ENCODE data around the gene CRISPLD2. TPM values are rescaled to one million over a fixed set of nuclear protein-coding genes. Genes with fewer than 3 reads are reported as not detected.
A peak's percentile ranks its signal among the peaks of the same experiment; 100 is the strongest.

Gene CRISPLD2
- total and polyA plus RNA-seq, 2 donors (not counting 1 experiment from before 2014, with no cell fraction given), result 37.0 to 96.2 TPM

- Histone ChIP-seq H3K9ac (ENCODE audit: insufficient read depth, low read length) (no peak overlapping the region), H3K4me2 (ENCODE audit: extremely low read depth, insufficient read depth, low read length) (peak overlapping the region; percentile 33), H2AFZ (ENCODE audit: low read length) (no peak overlapping the region), H4K20me1 (ENCODE audit: control insufficient read depth, extremely low read depth, insufficient read depth, low read length) (no peaks in the 10 kb centered on the region), H3K4me1 (ENCODE audit: control insufficient read depth, extremely low read depth, insufficient read depth, low read length) (peaks cover 10% of the 10 kb centered on the region), H3K36me3 (ENCODE audit: control insufficient read depth, insufficient read depth, low read length) (no peaks in the 10 kb centered on the region), H3K27ac (ENCODE audit: insufficient read depth, low read length) (no peak overlapping the region), H3K79me2 (ENCODE audit: control insufficient read depth, insufficient read depth, low read length) (peaks cover 13% of the 10 kb centered on the region), H3K9me3 (ENCODE audit: control insufficient read depth, insufficient read depth, low read depth, low read length) (no peaks in the 10 kb centered on the region), H3K27me3 (ENCODE audit: control insufficient read depth, insufficient read depth, low read length) (no peaks in the 10 kb centered on the region), H3K4me3 (replicated peaks in 1 of 4; ENCODE audit: control extremely low read depth in 1 of 4, insufficient read depth in 1 of 4, low read depth in 3 of 4, low read length in 4 of 4) (peak overlapping the region in 2 of 4 experiments; percentile 31 to 82)
- no peak for DNase-seq (ENCODE audit: low read depth in 2 of 2)
- no peak for TF ChIP-seq CTCF (conservative IDR thresholded peaks at IDR 0.05 in 1 of 2, IDR thresholded peaks at IDR 0.05 in 1 of 2; ENCODE audit: low read depth in 1 of 2, low read length in 2 of 2)
- TF ChIP-seq EZH2 (IDR thresholded peaks at IDR 0.05; ENCODE audit: low read length, missing control alignments), result no peak
These were observed 669 bp upstream of the CRISPLD2 start for GRCh38 chr16:84818989-84819643.

GRCh38 chr16:84820305-84820684 is 510 bp downstream of the CRISPLD2 start:
- peak overlapping the region; percentile 60 to 96 (median 78) for H3K4me3 ChIP-seq (replicated peaks in 1 of 4; ENCODE audit: control extremely low read depth in 1 of 4, insufficient read depth in 1 of 4, low read depth in 3 of 4, low read length in 4 of 4)
- peak overlapping the region; percentile 81 for H3K9ac ChIP-seq (ENCODE audit: insufficient read depth, low read length)
- H3K4me1 ChIP-seq (ENCODE audit: control insufficient read depth, extremely low read depth, insufficient read depth, low read length), result peaks cover 13% of the 10 kb centered on the region
- no peaks in the 10 kb centered on the region for H3K9me3 ChIP-seq (ENCODE audit: control insufficient read depth, insufficient read depth, low read depth, low read length)
- peaks cover 17% of the 10 kb centered on the region for H3K79me2 ChIP-seq (ENCODE audit: control insufficient read depth, insufficient read depth, low read length)
- DNase-seq (ENCODE audit: low read depth in 2 of 2), result peak in 1 of 2 donors; percentile 27
- peak overlapping the region; percentile 55 for H3K27ac ChIP-seq (ENCODE audit: insufficient read depth, low read length)
- no peaks in the 10 kb centered on the region for H4K20me1 ChIP-seq (ENCODE audit: control insufficient read depth, extremely low read depth, insufficient read depth, low read length)
- H3K27me3 ChIP-seq (ENCODE audit: control insufficient read depth, insufficient read depth, low read length), result no peaks in the 10 kb centered on the region
- H3K4me2 ChIP-seq (ENCODE audit: extremely low read depth, insufficient read depth, low read length), result peak overlapping the region; percentile 96
- TF ChIP-seq EZH2 (IDR thresholded peaks at IDR 0.05; ENCODE audit: low read length, missing control alignments), result no peak
- TF ChIP-seq CTCF (conservative IDR thresholded peaks at IDR 0.05 in 1 of 2, IDR thresholded peaks at IDR 0.05 in 1 of 2; ENCODE audit: low read depth in 1 of 2, low read length in 2 of 2), result no peak
- H2AFZ ChIP-seq (ENCODE audit: low read length), result no peak overlapping the region
- H3K36me3 ChIP-seq (ENCODE audit: control insufficient read depth, insufficient read depth, low read length), result no peaks in the 10 kb centered on the region

GRCh38 chr16:84820771-84821170 is 986 bp downstream of the CRISPLD2 start:
- Histone ChIP-seq H3K4me3 (replicated peaks in 1 of 4; ENCODE audit: control extremely low read depth in 1 of 4, insufficient read depth in 1 of 4, low read depth in 3 of 4, low read length in 4 of 4) (peak overlapping the region; percentile 60 to 96 (median 78)), H4K20me1 (ENCODE audit: control insufficient read depth, extremely low read depth, insufficient read depth, low read length) (no peaks in the 10 kb centered on the region), H3K27ac (ENCODE audit: insufficient read depth, low read length) (peak overlapping the region; percentile 55), H3K27me3 (ENCODE audit: control insufficient read depth, insufficient read depth, low read length) (no peaks in the 10 kb centered on the region), H3K4me1 (ENCODE audit: control insufficient read depth, extremely low read depth, insufficient read depth, low read length) (peaks cover 13% of the 10 kb centered on the region), H3K36me3 (ENCODE audit: control insufficient read depth, insufficient read depth, low read length) (no peaks in the 10 kb centered on the region), H3K4me2 (ENCODE audit: extremely low read depth, insufficient read depth, low read length) (peak overlapping the region; percentile 96), H3K79me2 (ENCODE audit: control insufficient read depth, insufficient read depth, low read length) (peaks cover 17% of the 10 kb centered on the region), H3K9ac (ENCODE audit: insufficient read depth, low read length) (peak overlapping the region; percentile 81), H3K9me3 (ENCODE audit: control insufficient read depth, insufficient read depth, low read depth, low read length) (no peaks in the 10 kb centered on the region), H2AFZ (ENCODE audit: low read length) (no peak overlapping the region)
- peak in 1 of 2 donors; percentile 23 for DNase-seq (ENCODE audit: low read depth in 2 of 2)
- no peak for TF ChIP-seq EZH2 (IDR thresholded peaks at IDR 0.05; ENCODE audit: low read length, missing control alignments)
